HG02588 (cell line): ENCODE results near the gene RIMKLA.

ENCODE experiments used
- ATAC-seq: cut with Tn5 transposase; IDR thresholded peaks from one replicate; pipeline ENCODE4 v1.9.1; 2021; ENCODE audit warnings: mild to moderate bottlenecking, moderate library complexity; ENCODE audit not compliant: unreplicated experiment

Gene RIMKLA

GRCh38 chr1:42424201-42424600 is 43.6 kb downstream of the RIMKLA start:
- no peak for ATAC-seq

- ATAC-seq: no peak
These were observed 46.6 kb downstream of the RIMKLA start for GRCh38 chr1:42427240-42427639.

- ATAC-seq: no peak
These were observed 49.0 kb downstream of the RIMKLA start for GRCh38 chr1:42429603-42430002.

- ATAC-seq: no peak
These were observed 49.9 kb downstream of the RIMKLA start for GRCh38 chr1:42430286-42431135.

GRCh38 chr1:42431514-42431913 is 50.9 kb downstream of the RIMKLA start:
- ATAC-seq: no peak

- ATAC-seq: no peak
These were observed 52.1 kb downstream of the RIMKLA start for GRCh38 chr1:42432714-42433113.

GRCh38 chr1:42433369-42433768 is 52.8 kb downstream of the RIMKLA start:
- ATAC-seq: no peak

GRCh38 chr1:42434340-42434739 is 53.7 kb downstream of the RIMKLA start:
- no peak for ATAC-seq

- no peak for ATAC-seq
These were observed 59.3 kb downstream of the RIMKLA start for GRCh38 chr1:42439940-42440339.

- ATAC-seq: no peak
These were observed 62.1 kb downstream of the RIMKLA start for GRCh38 chr1:42442662-42443061.

- no peak for ATAC-seq
These were observed 68.7 kb downstream of the RIMKLA start for GRCh38 chr1:42449256-42449655.

- no peak for ATAC-seq
These were observed 69.5 kb downstream of the RIMKLA start for GRCh38 chr1:42450061-42450460.

- ATAC-seq: no peak
These were observed 72.8 kb downstream of the RIMKLA start for GRCh38 chr1:42453386-42453785.

- ATAC-seq: no peak
These were observed 73.8 kb downstream of the RIMKLA start for GRCh38 chr1:42454403-42454802.

GRCh38 chr1:42456010-42456753 is 75.6 kb downstream of the RIMKLA start, which contains the start of the genes PPCS and ZMYND12:
PPCS (plus strand) TSS chr1:42456543; CDS start chr1:42456566, 23 bp downstream.
ZMYND12 (minus strand) TSS chr1:42456022; CDS start chr1:42455997, 25 bp downstream.
- ATAC-seq: peak; percentile 83

- peak; percentile 51 for ATAC-seq
These were observed 76.1 kb downstream of the RIMKLA start for GRCh38 chr1:42456754-42457089.

GRCh38 chr1:42461196-42461595 is 80.6 kb downstream of the RIMKLA start:
- ATAC-seq: no peak

GRCh38 chr1:42462828-42463763 is 82.5 kb downstream of the RIMKLA start, which contains the start of gene CCDC30:
CCDC30 (plus strand) TSS chr1:42463286; CDS start chr1:42480552, 17,266 bp downstream.
- peak; percentile 98 for ATAC-seq

GRCh38 chr1:42463921-42464320 is 83.3 kb downstream of the RIMKLA start:
- no peak for ATAC-seq

GRCh38 chr1:42466030-42466429 is 85.4 kb downstream of the RIMKLA start:
- ATAC-seq: no peak

GRCh38 chr1:42469727-42470126 is 89.1 kb downstream of the RIMKLA start:
- ATAC-seq: no peak
